NCI-H1048 (cell line): ENCODE data around the gene PLAAT4.
"Not testable (repeated sequence)": the region's sequence is repeated elsewhere in the genome, so short reads cannot be mapped to it uniquely, and the experiment has no call there.

Source experiments
- DNase-seq: peaks from one replicate; lab custom pipeline; 2025; lab: John Stamatoyannopoulos, UW

The PLAAT4 gene

DNA sequence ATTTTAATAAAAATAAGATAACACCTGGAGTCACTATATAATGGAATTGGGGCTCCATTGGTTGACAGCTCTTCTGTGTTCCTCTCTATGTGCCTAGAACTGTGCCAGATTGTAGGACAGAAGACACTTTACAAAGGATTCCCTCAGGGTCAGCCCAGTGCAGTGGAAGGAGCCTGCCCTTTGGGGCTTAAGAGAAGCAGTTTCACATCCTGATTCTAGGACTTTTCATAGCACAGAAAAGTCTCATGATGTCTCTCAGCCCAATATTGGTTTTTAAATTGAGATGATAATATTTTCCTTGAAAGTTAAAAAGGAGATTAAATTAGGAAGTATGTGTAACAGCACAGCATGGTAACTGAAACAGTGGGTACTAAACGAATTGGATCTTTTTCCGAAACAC is 7.1 kb downstream of the PLAAT4 start:
- DNase-seq, result no peak

DNA sequence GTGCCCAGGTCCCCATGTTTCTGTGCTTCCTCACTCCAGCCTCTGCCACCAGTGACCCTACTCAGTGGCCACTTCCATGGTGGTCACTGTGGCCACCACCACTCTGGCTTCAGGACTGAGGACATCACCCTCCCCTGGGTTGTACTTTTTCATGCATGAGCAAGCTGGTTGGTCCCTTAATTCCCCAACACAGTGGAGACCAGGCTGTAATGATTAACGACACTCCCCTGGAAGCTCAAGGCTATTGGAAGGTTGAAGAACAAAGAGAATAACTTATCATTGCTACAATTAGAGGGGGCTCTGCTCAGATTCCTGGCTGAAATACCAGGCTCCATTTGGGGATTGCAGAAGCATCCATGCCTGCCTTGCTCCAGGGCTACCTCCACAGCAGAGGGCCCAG is 10.5 kb downstream of the PLAAT4 start:
- no peak for DNase-seq

DNA sequence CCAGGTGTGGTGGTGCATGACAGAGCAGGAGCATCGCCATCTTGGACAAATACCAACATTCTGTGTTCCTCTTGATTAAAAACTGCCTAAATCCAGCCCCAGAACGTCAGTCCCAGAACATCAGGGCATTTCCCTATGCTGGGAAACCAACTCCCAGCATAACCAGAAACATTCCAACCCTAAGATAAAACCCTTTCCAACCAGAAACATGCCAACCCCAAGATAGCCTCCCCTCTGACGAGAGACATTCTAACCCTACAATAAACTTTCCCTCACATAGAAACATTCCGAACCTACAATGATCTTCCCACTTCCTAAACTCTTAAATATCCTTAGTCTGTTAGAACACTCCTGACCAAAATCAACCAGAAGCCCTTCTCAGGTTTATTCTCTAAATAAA is 11.6 kb downstream of the PLAAT4 start:
- DNase-seq, result no peak

DNA sequence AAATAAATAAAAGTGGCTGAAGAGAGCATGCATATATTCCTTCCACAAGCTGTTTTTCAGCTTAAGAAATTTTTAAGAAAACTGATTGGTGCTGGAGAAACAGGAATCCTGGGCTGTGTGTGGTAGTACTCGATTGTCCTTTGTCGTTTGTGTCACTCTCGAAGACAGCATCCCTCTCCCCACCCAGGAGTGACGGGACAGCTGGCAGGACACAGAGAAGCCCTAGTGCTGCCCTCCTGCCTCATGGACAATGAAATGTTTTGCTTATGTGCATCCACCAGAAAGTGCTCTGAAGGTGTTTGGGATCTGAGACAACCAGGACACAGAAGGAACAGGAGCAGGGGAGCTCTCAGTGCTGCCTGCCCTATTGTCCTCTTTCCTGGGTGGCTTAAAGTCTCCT is 12.8 kb downstream of the PLAAT4 start:
- DNase-seq, result no peak

DNA sequence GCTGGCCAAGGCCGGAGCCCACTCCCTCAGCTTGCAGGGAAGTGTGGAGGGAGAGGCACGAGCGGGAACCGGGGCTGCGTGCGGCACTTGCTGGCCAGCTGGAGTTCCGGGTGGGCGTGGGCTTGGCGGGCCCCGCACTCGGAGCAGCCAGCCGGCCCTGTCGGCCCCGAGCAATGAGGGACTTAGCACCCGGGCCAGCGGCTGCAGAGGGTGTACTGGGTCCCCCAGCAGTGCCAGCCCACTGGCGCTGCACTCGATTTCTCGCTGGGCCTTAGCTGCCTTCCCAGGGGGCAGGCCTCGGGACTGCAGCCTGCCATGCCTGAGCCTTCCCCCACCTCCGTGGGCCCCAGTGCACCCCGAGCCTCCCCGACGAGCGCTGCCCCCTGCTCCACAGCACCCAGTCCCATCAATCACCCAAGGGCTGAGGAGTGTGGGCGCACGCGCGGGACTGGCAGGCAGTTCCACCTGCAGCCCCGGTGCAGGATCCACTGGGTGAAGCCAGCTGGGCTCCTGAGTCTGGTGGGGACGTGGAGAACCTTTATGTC is 13.6 kb downstream of the PLAAT4 start:
- DNase-seq, result not testable (repeated sequence)

DNA sequence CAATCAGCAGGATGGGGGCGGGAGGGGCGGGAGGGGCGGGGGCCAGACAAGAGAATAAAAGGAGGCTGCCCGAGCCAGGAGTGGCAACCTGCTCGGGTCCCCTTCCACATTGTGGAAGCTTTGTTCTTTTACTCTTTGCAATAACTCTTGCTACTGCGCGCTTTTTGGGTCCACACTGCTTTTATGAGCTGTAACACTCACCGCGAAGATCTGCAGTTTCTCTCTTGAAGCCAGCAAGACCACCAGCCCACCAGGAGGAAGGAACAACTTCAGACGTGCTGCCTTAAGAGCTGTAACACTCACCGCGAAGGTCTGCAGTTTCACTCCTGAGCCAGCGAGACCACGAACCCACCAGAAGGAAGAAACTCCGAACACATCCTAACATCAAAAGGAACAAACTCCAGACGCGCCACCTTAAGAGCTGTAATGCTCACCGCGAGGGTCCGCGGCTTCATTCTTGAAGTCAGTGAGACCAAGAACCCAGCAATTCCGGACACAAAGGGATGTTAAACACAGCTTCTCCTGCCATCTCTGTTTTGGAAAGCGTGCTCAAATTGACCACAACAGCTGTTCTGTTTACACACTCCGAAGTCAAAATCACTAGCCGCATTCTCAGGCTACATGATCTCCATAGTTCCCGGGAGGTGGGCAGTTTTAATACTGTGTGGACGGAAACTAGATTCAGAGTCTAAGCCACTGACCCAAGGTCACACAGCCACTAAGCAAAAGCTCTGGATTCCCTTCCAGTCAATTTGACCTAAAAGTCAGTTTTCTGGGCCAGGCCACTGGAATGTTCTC is 14.7 kb downstream of the PLAAT4 start:
- DNase-seq, result no peak

DNA sequence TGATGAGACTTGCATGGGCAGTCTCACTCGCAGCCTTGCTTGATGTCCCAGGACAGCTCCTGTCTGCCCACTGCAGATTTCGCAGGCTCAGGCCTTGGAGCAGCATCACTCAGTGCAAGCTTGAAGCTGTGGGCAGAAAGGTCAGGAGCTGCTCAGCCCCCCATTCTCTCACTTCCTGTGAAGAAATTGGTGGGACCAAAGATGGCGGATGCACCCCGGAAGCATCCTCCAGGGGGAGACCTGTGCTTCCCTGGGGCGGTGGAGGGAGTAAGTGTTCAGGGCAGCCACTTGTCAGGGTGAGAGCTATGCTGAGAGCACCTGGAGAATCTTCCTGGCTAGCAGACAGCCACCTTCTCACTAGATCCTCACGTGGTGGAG is 15.3 kb downstream of the PLAAT4 start:
- no peak for DNase-seq

DNA sequence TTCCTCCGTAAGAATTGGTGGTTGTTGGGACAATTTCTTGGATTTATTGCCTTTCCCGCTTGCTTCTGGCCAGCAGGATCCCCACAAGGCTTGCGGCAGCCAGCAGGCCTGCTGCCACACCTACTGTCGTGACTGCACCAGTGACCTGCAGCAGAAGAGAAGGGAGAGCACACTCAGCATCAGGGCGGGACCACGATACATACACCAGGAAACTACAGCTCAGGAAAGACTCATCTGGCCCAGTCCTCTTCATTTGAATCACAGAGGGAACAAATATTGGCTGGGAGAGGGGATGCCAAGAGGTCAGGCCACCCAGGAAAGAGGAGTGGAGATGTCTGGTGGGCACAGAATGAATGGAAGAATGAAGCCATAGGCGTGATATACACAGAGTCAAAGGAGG is 16.3 kb downstream of the PLAAT4 start:
- no peak for DNase-seq

DNA sequence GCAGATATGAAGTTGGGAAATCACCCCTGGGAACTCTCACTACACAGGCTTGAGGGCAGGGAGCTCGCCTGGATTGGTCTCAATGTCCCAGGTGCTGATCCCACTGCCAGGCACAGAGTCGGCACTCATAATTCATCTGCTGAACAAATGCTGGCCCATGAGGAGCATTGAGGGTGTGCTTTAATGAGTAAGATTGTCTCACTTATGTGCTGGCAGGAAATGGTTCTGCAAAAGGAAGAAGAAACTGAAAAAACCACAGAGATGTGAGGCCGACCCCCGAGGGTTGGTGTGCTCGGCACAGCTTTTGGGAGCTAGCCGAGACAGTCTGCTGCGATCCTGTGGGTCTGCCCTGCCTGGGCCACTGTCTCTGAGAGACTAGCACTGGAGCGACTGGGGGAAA is 17.2 kb downstream of the PLAAT4 start:
- DNase-seq, result no peak

DNA sequence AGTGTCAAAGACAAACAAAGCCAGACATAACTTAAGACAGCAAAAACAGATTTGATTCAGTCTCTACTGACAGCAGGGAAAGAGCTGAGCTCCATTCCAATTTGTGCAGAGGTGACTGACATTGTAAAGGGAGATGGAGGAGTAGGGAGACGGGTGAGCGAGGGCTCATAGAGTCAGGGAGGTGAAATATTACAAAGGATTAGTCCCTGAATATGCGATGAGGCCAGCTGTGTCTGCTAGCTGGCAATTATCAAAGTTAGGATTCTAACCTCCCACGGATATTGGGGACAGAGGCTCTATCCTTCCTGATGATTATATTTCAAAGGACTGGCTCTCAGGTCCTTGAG is 18.2 kb downstream of the PLAAT4 start:
- DNase-seq, result no peak

DNA sequence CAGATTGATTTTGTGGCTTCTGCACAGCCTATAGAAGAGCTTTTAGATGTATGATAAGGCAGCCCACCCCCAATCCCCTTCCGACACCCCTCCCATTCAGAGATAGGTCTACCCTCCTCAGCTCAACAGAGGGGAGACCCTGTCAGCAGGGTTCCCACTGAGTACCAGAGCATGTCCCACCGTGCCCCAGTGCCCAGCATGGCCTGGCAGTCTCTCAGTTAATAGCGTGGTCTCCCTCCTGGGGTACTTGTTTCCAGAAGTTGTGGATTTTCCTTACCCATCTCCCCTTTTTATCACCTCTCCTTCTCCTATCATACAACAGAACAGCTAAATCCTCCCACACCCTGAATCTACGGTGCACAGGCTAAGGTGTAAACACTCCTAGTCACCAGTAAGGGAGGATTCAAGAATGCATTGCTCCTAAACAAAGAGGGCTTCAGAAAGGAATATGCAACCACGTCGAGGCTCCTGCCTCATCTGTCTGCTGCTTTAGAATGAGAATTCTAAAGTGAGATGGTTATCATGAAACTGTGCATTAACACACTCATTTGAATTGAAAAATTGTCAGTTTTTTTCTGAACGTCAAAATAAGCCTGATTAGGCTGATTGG is 19.9 kb downstream of the PLAAT4 start:
- DNase-seq, result no peak

DNA sequence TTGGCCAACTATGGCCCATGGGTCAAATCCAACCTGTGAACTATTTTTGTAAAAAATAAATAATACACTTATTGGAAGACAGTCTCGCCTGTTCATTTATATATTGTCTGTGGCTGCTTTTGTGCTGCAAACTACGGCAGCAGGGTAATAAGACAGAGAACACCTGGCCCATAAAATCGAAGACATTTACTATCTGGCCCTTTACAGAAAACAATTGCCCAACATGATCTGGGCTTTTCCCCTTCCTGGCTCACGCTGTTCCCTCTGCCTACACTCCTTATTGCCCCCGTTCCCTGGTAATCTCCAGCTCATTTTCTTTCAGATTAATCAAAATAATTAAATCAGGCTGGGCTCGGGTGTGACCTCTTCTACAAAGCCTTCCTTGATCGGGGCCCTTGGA is 21.0 kb downstream of the PLAAT4 start:
- no peak for DNase-seq

DNA sequence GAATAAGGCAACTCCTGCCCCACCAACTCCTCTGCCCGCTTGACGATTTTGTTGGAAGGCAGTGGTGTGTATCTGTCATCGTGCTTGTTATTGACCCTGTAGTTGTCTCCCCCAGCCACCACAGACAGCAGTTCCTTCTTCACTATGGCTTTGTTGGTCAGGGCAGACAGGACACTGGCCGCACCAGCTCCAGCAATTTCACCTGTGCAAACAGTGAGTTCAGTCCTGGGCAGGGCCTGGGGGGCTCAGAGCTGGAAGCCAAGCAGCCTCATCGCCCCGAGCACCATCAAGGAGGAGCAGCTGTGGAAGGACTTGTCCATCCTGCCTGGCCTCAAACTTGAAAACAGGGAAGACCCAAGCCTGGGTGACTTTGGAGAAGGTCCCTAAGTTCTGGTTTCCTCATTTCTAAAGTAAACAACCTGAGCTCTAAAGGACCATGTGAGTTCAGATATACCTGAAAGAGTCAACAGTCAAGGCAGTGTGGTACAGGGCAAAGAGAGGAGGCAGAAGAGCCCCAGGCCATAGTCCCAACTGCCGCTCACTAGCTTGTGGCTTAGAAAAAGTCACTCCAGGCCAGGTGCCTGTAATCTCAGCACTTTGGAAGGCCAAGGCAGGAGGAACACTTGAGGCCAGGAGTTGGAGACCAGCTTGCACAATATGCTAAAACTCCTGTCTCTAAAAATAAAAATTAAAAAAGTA is 22.0 kb downstream of the PLAAT4 start:
- no peak for DNase-seq

DNA sequence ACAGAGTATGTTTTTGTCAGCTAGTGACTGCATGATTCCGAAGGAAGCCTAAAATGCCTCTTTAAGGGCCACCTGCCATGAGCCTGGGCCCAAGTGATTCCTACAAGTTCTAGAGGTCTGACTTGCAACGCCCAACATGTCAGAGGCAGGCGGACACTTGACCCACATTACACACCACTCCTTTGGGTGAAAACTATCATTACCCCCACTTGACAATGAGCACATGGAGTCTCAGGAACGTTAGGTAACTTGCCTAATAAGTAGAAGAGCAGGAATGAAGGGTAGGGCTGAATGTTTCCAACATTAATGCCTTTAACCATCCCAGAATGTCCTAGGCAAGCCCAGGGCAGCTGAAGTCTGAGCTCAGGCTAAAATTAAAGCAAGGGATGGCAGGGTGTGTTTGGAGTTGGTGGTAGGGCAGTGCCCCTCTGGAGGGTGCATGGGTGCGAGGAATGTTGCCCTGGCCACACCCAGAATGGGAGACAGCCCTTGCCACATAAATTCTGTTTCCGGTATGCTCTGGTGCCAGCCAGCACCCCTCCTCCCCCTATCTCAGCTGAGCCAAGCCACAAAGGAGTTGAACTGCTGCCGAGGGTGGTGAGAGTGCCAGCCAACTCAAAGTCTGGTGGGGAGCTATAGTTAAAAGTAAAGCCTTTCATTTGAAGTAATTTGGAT is 24.0 kb downstream of the PLAAT4 start:
- DNase-seq, result no peak

DNA sequence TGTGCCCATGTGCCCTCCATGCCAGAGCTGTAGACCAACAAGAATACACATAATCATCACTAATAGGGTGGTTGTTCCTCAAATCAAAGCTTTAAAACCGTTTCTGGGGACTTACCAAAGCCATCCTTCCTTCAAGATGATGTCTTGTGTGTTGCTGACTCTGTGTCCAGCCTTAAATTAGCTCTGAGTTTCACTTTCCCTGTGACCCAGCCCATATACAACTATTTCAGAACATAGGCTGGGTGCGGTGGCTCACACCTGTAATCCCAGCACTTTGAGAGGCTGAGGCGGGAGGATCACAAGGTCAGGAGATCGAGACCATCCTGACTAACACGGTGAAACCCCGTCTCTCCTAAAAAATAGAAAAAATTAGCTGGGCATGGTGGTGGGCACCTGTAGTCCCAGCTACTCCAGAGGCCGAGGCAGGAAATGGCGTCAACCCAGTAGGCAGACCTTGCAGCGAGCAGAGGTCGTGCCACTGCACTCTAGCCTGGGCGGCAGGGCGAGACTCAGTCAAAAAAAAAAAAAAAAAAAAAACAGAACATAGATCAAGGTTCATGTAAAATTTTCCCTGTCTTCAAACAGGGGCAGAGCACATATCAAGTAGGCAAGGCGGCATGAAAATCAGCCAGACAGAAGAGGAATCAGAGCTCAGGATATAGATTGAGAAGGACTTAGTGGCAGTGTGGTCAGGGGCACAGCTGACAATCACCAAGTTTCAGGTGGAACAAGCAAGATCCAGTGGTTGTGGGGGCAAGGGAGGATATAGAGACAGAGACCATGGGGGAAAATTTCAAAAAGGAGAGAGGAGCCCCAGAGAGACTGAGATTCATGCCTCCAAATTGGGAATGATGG is 26.8 kb downstream of the PLAAT4 start, which contains the start of gene PLAAT2:
Gene PLAAT2, minus strand, starts transcription at position 179 of the 855 bp plus-strand sequence. Its CDS starts 55 bp downstream, at position 124.
- no peak for DNase-seq

DNA sequence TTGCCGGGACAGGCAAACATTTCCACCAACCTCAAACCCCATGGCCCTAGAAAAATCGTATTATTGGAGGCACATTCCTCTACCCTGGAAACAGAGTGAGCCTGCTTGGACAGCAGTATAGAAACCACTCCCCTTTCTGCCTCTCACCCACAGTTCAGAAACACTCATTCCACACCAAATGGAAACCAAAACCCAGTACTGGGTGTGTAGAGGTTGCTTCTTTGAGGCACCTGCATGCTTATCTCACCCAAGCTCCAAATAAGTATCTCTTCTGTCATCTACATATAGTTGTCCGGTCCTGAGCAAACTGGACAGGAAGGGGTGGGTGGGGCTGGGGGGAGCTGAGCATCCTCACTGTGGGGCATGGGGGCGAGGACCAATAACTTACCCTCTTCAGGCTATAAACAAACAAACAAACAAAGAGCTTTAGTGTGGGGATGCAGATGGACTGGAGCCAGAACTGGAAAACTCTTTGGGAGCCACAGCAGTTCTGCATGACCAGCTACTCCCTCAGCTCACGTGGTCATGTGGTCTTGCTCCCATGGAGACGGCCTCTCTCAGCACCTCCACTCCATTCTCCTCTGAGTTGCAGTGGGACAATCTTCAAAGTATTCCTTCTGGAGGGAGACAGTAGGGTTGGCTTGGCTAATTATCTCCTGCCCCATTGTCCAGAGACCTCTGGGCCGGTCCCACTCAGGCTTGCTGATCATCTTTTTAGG is 27.6 kb downstream of the PLAAT4 start:
- no peak for DNase-seq

DNA sequence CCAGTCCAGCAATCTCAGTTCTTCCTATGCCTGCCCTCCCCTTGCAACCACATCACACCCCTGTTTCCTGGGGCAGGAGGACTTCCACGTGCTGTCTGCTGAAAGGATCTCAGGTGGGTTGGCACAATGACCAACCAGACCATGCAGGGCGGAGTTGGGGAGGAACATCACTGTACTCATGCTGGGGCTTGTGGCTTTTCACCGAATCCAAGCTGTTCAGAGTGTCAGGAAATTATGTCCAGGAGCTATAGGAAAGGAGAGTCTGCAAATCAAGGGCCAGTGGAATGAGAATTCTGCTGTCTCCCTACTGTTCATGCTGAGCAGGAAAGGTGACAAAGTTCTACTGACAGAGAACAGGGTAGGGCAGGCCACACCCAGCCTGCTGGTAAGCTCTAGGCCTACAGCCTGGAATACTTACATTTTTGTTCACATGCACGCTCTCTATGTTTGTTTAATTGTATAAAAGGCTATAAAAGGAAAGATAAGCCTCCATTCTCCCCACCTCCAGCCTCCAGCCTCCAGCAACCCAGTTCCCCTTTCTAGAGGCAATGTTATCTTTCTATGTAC is 28.3 kb downstream of the PLAAT4 start:
- no peak for DNase-seq

DNA sequence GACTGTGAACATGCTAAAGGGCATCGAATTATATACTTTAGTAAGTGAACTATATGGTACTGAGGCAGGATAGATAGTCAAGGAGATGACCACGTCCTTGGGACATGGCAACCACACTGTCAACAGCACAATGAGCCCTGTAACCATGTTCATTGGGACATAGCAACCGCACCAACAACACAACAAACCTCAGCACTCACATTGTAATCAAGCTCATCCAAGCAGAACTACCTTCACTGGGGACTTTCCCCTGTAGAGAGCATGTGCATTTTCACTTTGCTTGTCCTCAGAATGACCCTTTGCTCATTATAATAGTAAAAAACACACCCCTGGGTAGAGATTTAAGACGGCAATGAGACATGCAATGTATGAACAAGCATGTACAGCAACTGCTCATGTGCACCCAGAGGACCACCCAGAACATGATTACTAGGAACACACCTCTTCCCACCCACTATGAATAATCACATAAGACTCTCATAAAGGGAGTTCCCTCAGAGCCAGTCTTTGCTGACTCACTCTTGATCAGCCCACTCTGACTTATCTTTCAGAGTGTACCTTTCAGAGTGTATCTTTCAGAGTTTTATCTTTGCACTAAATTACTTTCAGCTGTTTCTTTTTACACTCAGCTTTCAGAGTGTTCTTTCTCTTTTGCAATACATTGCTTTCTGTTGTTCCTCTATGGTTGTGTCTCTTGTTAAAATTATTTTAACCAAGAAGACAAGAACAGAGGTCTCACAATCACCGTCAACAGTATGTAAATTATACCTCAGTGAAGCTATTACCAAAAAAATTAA is 30.6 kb downstream of the PLAAT4 start:
- DNase-seq, result no peak

DNA sequence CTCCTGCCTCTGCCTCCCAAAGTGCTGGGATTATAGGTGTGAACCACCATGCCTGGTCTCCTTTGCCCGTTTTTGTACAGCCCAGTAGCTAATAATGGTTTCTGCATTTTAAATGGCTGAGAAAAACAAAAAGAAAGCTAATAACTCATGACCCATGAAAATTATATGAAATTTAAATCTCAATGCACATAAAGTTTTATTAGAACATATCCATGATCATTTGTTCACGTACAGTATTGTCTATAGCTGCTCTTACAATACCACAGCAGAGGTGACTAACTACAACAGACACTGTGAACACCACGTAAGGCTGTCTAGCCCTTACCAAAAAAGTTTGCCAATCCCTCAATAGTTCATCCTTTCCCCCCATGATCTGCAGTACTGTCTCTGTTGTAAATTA is 33.0 kb downstream of the PLAAT4 start:
- no peak for DNase-seq
